CD4-positive, alpha-beta T cell treated with Interleukin-21 for 1 hour (primary cell): ENCODE data around the gene MLLT3.

Experiments used
- DNase-seq: peaks from one replicate; pipeline ENCODE4 v3.0.0-alpha.2; 2020

The MLLT3 gene

GRCh38 chr9:20507431-20507830 lies 114.9 kb downstream of the MLLT3 start:
- no peak for DNase-seq

DNA sequence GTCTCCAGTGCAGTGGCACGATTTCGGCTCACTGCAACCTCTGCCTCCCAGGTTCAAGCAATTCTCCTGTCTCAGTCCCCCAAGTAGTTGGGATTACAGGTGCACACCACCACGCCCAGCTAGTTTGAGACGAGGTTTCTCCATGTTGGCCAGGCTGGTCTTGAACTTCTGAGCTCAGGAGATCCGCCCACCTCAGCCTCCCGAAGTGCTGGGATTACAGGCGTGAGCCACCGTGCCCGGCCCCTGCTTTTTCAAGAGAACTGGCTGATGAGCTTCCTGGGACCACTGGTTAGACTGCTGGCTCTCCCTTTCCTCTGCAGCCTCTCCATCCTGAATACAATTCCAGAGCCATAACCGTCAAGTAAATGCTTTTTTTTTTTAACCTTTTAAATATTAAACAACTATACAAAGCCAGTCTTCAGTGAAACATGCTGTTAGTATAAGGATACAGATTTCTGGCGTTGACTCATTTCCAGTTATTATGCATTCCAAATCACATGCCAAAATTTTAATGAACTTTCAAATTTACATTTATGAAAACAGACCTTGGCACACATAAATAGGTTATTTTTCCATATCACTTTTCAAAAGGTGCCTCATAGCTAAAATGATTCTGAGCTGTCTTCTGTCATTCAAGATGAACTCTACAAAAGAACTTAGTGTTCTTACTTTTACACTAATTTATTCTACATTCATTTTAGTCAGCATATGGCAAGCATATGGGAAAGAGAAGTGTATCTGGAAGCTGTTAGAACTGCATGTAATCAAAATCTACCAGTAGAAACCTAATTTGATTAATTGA lies 116.0 kb downstream of the MLLT3 start:
- DNase-seq = no peak

DNA sequence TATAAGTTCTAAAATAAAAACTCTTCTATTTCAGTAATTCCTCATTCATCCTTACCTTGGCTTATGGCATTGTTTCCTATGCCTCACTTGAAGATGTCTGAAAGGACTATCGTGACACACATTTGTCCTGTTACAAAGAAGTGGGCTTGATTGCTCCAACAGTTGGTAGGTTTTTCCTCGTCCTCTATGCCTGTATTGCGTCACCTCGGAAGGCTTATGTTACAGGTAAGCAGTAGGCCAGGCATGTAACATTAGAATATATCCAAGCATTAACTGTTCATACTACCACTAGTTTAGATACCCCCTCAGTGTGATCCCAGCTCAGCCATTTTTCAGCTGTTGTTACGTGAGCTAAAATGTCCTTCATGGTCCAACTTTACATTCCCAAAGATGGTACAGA lies 116.7 kb downstream of the MLLT3 start:
- no peak for DNase-seq

GRCh38 chr9:20504930-20505329 lies 117.4 kb downstream of the MLLT3 start:
- DNase-seq = peak; percentile 36

- DNase-seq = no peak
Observed at GRCh38 chr9:20500101-20500500, 122.2 kb downstream of the MLLT3 start.

DNA sequence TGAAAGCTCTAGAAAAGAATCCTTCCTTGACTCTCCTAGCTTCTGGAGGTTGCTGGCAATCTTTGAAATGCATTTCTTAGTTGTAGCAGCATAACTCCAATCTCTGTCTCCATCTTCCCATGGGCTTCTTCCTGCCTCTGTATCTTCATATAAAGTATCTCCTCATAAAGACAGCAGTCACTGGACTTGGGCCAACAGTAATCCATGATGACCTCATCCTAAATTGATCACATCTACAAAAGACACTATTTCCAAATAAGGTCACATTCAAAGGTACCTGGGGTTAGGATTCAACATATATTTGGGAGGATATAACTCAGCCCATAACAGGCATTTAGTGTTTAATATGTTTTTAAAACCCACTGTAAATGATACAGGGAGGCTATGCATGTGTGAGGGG lies 123.3 kb downstream of the MLLT3 start:
- no peak for DNase-seq

GRCh38 chr9:20496328-20496727 lies 126.0 kb downstream of the MLLT3 start:
- no peak for DNase-seq

GRCh38 chr9:20495098-20495497 lies 127.2 kb downstream of the MLLT3 start:
- no peak for DNase-seq

GRCh38 chr9:20494035-20494434 lies 128.3 kb downstream of the MLLT3 start:
- DNase-seq = no peak

DNA sequence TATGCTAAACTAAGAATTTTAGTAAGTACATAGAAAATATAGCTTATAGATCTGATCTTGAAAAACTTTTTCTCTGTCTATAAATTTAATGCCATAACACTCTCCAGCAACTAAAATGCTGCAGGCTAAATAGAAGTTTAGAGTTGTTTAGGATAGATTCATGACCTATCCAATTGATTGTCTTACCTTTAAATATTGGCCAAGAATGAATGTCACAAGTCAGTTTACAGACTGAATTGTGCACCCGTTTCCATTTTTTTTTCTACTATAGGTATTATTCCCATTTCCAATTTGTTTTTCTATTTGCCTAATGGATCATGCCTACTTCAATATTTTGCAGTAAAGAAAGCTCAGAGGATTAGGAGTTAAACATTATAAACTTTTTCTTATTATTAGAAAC lies 129.5 kb downstream of the MLLT3 start:
- DNase-seq = no peak

- no peak for DNase-seq
Observed at GRCh38 chr9:20491612-20492011, 130.7 kb downstream of the MLLT3 start.

- DNase-seq = no peak
Observed at GRCh38 chr9:20490246-20490834, 132.0 kb downstream of the MLLT3 start.

- DNase-seq = no peak
Observed at GRCh38 chr9:20488691-20489090, 133.6 kb downstream of the MLLT3 start.

DNA sequence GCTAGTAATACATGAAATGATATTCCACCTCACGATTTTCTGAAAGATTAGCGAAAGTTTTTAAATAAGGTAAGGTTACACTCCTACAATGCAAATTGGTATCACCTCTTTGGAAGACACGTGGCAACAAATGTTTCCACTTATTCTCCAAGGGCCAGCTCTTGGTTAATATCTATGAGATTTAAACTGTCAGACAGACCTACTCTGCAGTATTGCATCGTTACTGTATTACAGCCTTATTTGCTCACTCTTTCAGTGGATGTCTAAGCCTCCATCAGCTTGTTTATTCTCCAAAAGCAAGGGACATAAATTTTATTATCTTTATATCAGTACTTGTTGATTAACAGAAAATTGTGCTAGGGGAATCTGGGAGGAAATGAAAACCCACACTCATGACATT lies 135.7 kb downstream of the MLLT3 start:
- DNase-seq = no peak

GRCh38 chr9:20481437-20481836 lies 140.9 kb downstream of the MLLT3 start:
- no peak for DNase-seq

- DNase-seq = no peak
Observed at GRCh38 chr9:20480249-20480648, 142.1 kb downstream of the MLLT3 start.

DNA sequence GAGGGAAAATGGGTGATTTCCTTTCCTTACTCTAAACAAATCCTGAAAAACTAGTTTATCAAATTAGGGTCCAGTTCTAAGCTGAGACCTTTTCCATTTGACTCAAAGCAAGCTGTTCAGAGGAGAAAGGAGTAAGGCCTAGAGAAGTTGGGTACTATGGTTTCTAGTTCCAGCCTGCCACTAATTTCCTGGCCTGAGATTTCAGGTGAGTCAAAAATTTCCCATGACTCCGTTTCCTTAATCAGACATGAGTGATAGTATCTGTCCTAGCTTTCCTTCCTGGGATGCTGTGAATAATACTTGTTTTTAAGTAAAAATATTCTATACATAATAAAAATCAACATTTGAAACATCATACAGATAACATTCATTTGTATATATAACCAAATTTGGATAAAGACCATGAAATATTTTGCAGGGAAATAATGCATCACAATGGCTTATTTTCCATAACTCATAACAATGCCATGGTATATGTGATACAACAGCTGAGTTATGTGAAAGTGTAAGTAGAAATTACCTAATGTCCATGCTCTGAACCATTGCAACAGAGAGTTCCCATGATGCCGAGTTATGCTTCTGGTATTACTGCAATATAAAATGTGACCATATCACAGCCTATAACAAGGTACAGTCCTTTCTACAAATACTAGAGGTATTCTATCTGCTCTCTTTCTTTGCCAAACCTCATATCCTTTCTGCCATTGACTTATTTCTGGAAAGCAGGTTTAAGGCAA lies 142.7 kb downstream of the MLLT3 start:
- DNase-seq = no peak

GRCh38 chr9:20478786-20479185 lies 143.5 kb downstream of the MLLT3 start:
- DNase-seq = no peak

GRCh38 chr9:20477940-20478620 lies 144.2 kb downstream of the MLLT3 start:
- DNase-seq = no peak

- no peak for DNase-seq
Observed at GRCh38 chr9:20476912-20477521, 145.3 kb downstream of the MLLT3 start.

GRCh38 chr9:20474496-20474895 lies 147.8 kb downstream of the MLLT3 start:
- DNase-seq = no peak

GRCh38 chr9:20473515-20474013 lies 148.7 kb downstream of the MLLT3 start:
- DNase-seq = no peak
